NB4 (cell line): ENCODE data around the gene KIAA1191.

Experiments used
- CTCF ChIP-seq: IDR thresholded peaks from one replicate; pipeline ENCODE4 v1.5.1; 2012; ENCODE audit warnings: low read depth, low read length
- MYC ChIP-seq: IDR thresholded peaks from 2 replicates; pipeline ENCODE4 v1.6.1; 2011; ENCODE audit warnings: low read depth, low read length

- TF ChIP-seq MYC = no peak
- no peak for TF ChIP-seq CTCF
These were observed 20.4 kb upstream of the KIAA1191 start for GRCh38 chr5:176381979-176382378.
